H1 (cell line): ENCODE results near the gene STAG1.

Experiments
- BACH1 ChIP-seq: IDR thresholded peaks from 2 replicates; pipeline ENCODE4 v1.6.1; 2012; ENCODE audit warnings: low read length, improper control_type of control experiment
- CHD1 ChIP-seq: IDR thresholded peaks from 2 replicates; pipeline ENCODE4 v1.6.1; 2012; ENCODE audit warnings: low read depth, low read length, improper control_type of control experiment
- EGR1 ChIP-seq: IDR thresholded peaks from 2 replicates; pipeline ENCODE4 v1.6.1; 2011; ENCODE audit warnings: low read depth, low read length, borderline replicate concordance
- GABPA ChIP-seq: IDR thresholded peaks from 2 replicates; pipeline ENCODE4 v1.6.1; 2011; ENCODE audit warnings: mild to moderate bottlenecking, low read length, moderate library complexity, borderline replicate concordance; ENCODE audit not compliant: insufficient read depth
- JUND ChIP-seq: IDR thresholded peaks from 2 replicates; pipeline ENCODE4 v1.6.1; 2011; ENCODE audit warnings: mild to moderate bottlenecking, improper control_type of control experiment, low read length
- NRF1 ChIP-seq: IDR thresholded peaks from 2 replicates; pipeline ENCODE4 v1.6.1; 2011; ENCODE audit warnings: mild to moderate bottlenecking, low read depth, low read length, improper control_type of control experiment
- POLR2A ChIP-seq, 2 experiments: IDR thresholded peaks; 1 replicate in 1 of 2; 2 replicates in 1 of 2; pipeline ENCODE4 v1.6.1; 2011; ENCODE audit warnings: low read depth in 2 of 2, low read length in 2 of 2, mild to moderate bottlenecking in 2 of 2; ENCODE audit errors: control extremely low read depth in 1 of 2
- RAD21 ChIP-seq, 2 experiments: IDR thresholded peaks in 1 of 2; conservative IDR thresholded peaks in 1 of 2; 2 replicates each; pipeline ENCODE4 v1.6.1; 2011; ENCODE audit warnings: low read depth in 2 of 2, low read length in 2 of 2, improper control_type of control experiment in 1 of 2, inconsistent platforms in 1 of 2, mild to moderate bottlenecking in 1 of 2, moderate library complexity in 1 of 2
- SAP30 ChIP-seq: fragments of 300-600 bp; sonication (generic); IDR thresholded peaks from 2 replicates; pipeline ENCODE4 v1.7.1; 2012; ENCODE audit warnings: low read length, moderate library complexity, mild to moderate bottlenecking, inconsistent platforms; ENCODE audit not compliant: insufficient read depth, insufficient replicate concordance
- SP1 ChIP-seq: IDR thresholded peaks from 2 replicates; pipeline ENCODE4 v1.6.1; 2011; ENCODE audit warnings: low read depth, low read length
- SUZ12 ChIP-seq: fragments of 200-600 bp; sonication (generic); IDR thresholded peaks from 2 replicates; pipeline ENCODE4 v1.6.1; 2012; ENCODE audit warnings: mild to moderate bottlenecking, inconsistent platforms, low read length, moderate library complexity, mixed read lengths

- TF ChIP-seq CHD1: no peak
- no peak for TF ChIP-seq SP1
- no peak for TF ChIP-seq SUZ12
- no peak for TF ChIP-seq POLR2A (IDR thresholded peaks at IDR 0.05; ENCODE audit: control extremely low read depth in 1 of 2, low read depth in 2 of 2, low read length in 2 of 2)
- TF ChIP-seq RAD21 (IDR thresholded peaks at IDR 0.05 in 1 of 2, conservative IDR thresholded peaks at IDR 0.05 in 1 of 2; ENCODE audit: low read depth in 2 of 2, low read length in 2 of 2): no peak
- TF ChIP-seq GABPA: no peak
- TF ChIP-seq JUND: no peak
- no peak for TF ChIP-seq NRF1
- no peak for TF ChIP-seq EGR1
- no peak for TF ChIP-seq BACH1
- no peak for TF ChIP-seq SAP30
Observed at GRCh38 chr3:136699271-136699828, 52.8 kb downstream of the STAG1 start.
